ENCODE results near the gene TMEM181. TPM values are rescaled to one million over a fixed set of nuclear protein-coding genes. Genes with fewer than 3 reads are reported as not detected.
"Not testable (repeated sequence)": the region's sequence is repeated elsewhere in the genome, so short reads cannot be mapped to it uniquely, and the experiment has no call there.

The TMEM181 gene
- polyA plus RNA-seq, 1 of the 3 experiments (the other 2 are of a cell fraction): 19.5 TPM

DNA sequence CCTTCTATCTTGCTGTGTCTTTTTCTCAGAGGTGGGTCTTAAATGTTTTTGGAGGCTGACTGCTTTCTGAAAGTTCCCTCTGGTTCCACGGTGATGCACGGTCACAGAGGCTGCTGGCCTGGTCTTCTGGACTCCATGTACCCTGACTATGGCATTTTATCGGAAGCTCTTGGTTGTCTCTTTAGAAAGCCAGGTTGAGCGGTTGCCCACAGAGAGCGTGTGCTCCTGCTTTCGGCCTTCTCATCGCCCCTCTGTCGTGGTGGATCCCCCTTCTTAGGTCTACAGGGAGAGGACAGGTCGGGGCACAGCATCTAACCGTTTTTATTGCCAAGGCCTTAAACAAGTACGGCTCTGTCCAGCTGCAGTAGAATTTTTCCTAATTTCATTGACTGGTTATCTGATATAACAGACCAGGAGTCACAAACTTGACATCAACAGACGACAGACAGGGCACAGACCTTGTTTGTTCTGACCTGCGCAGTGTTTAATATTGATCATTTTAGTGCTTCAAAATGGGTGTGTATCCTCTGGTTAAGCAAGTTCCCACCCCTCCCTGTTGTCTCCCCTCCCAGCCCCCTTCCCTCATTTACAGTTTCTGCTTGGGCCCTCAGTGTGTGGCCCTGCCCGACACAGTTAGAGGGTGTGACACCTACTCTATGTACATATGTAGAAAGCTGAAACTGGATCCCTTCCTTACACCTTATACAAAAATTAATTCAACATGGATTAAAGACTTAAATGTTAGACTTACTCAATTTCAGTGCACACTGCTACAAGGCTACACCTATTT is 114.6 kb downstream of the TMEM181 start:
- Histone ChIP-seq H3K9ac (no peak overlapping the region), H3K4me2 (no peak overlapping the region), H3K27me3 (ENCODE audit: insufficient read depth) (no peaks in the 10 kb centered on the region), H4K20me1 (ENCODE audit: insufficient read depth) (no peaks in the 10 kb centered on the region), H3K9me2 (no peaks in the 10 kb centered on the region), H3K4me1 (ENCODE audit: control insufficient read depth in 1 of 2, insufficient read depth in 2 of 2, low read depth in 1 of 2, low read length in 1 of 2) (peaks cover 0 to 3% of the 10 kb centered on the region in 2 experiments; a peak in 1 of 4 replicates), H3K36me3 (replicated peaks in 1 of 2; ENCODE audit: control insufficient read depth in 1 of 2, insufficient read depth in 2 of 2, low read length in 1 of 2) (no peaks in the 10 kb centered on the region), H3K4me3 (ENCODE audit: low read depth in 2 of 2, low read length in 1 of 2) (no peak overlapping the region), H3K9me3 (no peaks in the 10 kb centered on the region), H3K27ac (ENCODE audit: low read depth in 2 of 2, low read length in 1 of 2) (no peak overlapping the region; a peak in 1 of 4 replicates), H2AFZ (ENCODE audit: low read depth) (no peak overlapping the region), H3F3A (replicated peaks; ENCODE audit: insufficient read depth) (peaks cover 4% of the 10 kb centered on the region), H3K79me2 (ENCODE audit: insufficient read depth) (no peaks in the 10 kb centered on the region)
- no peak for TF ChIP-seq RAD21 (IDR thresholded peaks at IDR 0.05; ENCODE audit: low read length)
- peak in 1 of 2 experiments; percentile 31; a peak in 1 of 4 replicates for TF ChIP-seq EP300 (IDR thresholded peaks at IDR 0.05; ENCODE audit: borderline replicate concordance in 1 of 2, low read depth in 1 of 2, low read length in 1 of 2)
- peak; percentile 42; the same call in 1 of the 2 replicates for TF ChIP-seq GATA2 (CRISPR knock-in tag; IDR thresholded peaks at IDR 0.05)
- 79% methylated on average over 14 of the region's 14 CpGs for WGBS (ENCODE audit: low lambda C conversion rate)
- ChIA-PET CTCF (interaction anchor here (1.0 to 1.5 kb wide), 5 partner anchors 14 to 453 kb away, joined by 3 to 5 read pairs (median 3); no protein-coding TSS in a partner anchor), POLR2A (no interaction called here)
- DNase-seq: peak; percentile 43

DNA sequence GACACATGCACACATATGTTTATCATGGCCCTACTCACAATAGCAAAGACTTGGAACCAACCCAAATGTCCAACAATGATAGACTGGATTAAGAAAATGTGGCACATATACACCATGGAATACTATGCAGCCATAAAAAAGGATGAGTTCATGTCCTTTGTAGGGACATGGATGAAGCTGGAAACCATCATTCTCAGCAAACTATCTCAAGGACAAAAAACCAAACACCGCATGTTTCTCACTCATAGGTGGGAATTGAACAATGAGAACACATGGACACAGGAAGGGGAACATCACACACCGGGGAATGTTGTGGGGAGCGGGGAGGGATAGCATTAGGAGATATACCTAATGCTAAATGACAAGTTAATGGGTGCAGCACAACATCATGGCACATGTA is 117.2 kb downstream of the TMEM181 start:
- ChIA-PET CTCF (interaction anchor here (3.0 kb wide), 1 partner anchor 14 kb away, joined by 19 read pairs; no protein-coding TSS in a partner anchor), POLR2A (interaction anchor here (1.0 kb wide), 1 partner anchor 33 kb away, joined by 3 read pairs; the partner anchor contains the start of gene DYNLT1)
- H3K27ac ChIP-seq (ENCODE audit: low read depth in 2 of 2, low read length in 1 of 2); H4K20me1 ChIP-seq (ENCODE audit: insufficient read depth); H3K4me3 ChIP-seq (ENCODE audit: low read depth in 2 of 2, low read length in 1 of 2); H3K9ac ChIP-seq; H3K36me3 ChIP-seq (replicated peaks in 1 of 2; ENCODE audit: control insufficient read depth in 1 of 2, insufficient read depth in 2 of 2, low read length in 1 of 2); H3K9me3 ChIP-seq; H3K9me2 ChIP-seq; H3K27me3 ChIP-seq (ENCODE audit: insufficient read depth); DNase-seq; H3F3A ChIP-seq (replicated peaks; ENCODE audit: insufficient read depth); H3K79me2 ChIP-seq (ENCODE audit: insufficient read depth); H2AFZ ChIP-seq (ENCODE audit: low read depth); H3K4me2 ChIP-seq; H3K4me1 ChIP-seq (ENCODE audit: control insufficient read depth in 1 of 2, insufficient read depth in 2 of 2, low read depth in 1 of 2, low read length in 1 of 2): not testable (repeated sequence)
- WGBS (ENCODE audit: low lambda C conversion rate): 95% methylated on average over 3 of the region's 3 CpGs

- H3K9me2 ChIP-seq: no peaks in the 10 kb centered on the region
- H3K4me2 ChIP-seq: no peak overlapping the region
- WGBS (ENCODE audit: low lambda C conversion rate): 84% methylated on average over 11 of the region's 11 CpGs
- ChIA-PET POLR2A (interaction anchor here (0.8 to 1.0 kb wide), 2 partner anchors 15 to 34 kb away, joined by 3 read pairs; partner anchors contain the start of gene DYNLT1), CTCF (interaction anchor here (0.6 to 3.0 kb wide), 2 partner anchors 13 to 457 kb away, joined by 3 to 19 read pairs; no protein-coding TSS in a partner anchor)
- no peaks in the 10 kb centered on the region for H3K79me2 ChIP-seq (ENCODE audit: insufficient read depth)
- H3K27me3 ChIP-seq (ENCODE audit: insufficient read depth): no peaks in the 10 kb centered on the region
- H3K27ac ChIP-seq (ENCODE audit: low read depth in 2 of 2, low read length in 1 of 2): no peak overlapping the region
- DNase-seq: no peak
- no peaks in the 10 kb centered on the region for H3K9me3 ChIP-seq
- no peak overlapping the region for H2AFZ ChIP-seq (ENCODE audit: low read depth)
- peaks cover 0 to 3% of the 10 kb centered on the region in 2 experiments; a peak in 1 of 4 replicates for H3K4me1 ChIP-seq (ENCODE audit: control insufficient read depth in 1 of 2, insufficient read depth in 2 of 2, low read depth in 1 of 2, low read length in 1 of 2)
- H4K20me1 ChIP-seq (ENCODE audit: insufficient read depth): no peaks in the 10 kb centered on the region
- no peaks in the 10 kb centered on the region for H3F3A ChIP-seq (replicated peaks; ENCODE audit: insufficient read depth)
- H3K9ac ChIP-seq: no peak overlapping the region
- H3K36me3 ChIP-seq (replicated peaks in 1 of 2; ENCODE audit: control insufficient read depth in 1 of 2, insufficient read depth in 2 of 2, low read length in 1 of 2): no peaks in the 10 kb centered on the region
- TF ChIP-seq NFIC (IDR thresholded peaks at IDR 0.05; ENCODE audit: borderline replicate concordance): no peak
- TF ChIP-seq REST (IDR thresholded peaks at IDR 0.05; ENCODE audit: low read depth, low read length): no peak
- no peak for TF ChIP-seq MXI1 (IDR thresholded peaks at IDR 0.05; ENCODE audit: low read depth, low read length)
- no peak for TF ChIP-seq FOSL2 (IDR thresholded peaks at IDR 0.05; ENCODE audit: borderline replicate concordance, low read depth)
- no peak for TF ChIP-seq TAF1 (IDR thresholded peaks at IDR 0.05; ENCODE audit: borderline replicate concordance, low read depth, low read length)
- TF ChIP-seq EP300 (IDR thresholded peaks at IDR 0.05; ENCODE audit: borderline replicate concordance in 1 of 2, low read depth in 1 of 2, low read length in 1 of 2): no peak
- TF ChIP-seq CHD2 (IDR thresholded peaks at IDR 0.05; ENCODE audit: low read length, partially characterized antibody): no peak
- no peak for TF ChIP-seq USF1 (IDR thresholded peaks at IDR 0.05; ENCODE audit: borderline replicate concordance, low read depth)
- TF ChIP-seq RCOR1 (IDR thresholded peaks at IDR 0.05; ENCODE audit: low read length): no peak
- H3K4me3 ChIP-seq (ENCODE audit: low read depth in 2 of 2, low read length in 1 of 2): no peak overlapping the region
Observed at GRCh38 chr6:158677906-158678578, 118.2 kb downstream of the TMEM181 start.
